ENCODE data around the gene LIMS1.
"Not testable (repeated sequence)": the region's sequence is repeated elsewhere in the genome, so short reads cannot be mapped to it uniquely, and the experiment has no call there.

DNA sequence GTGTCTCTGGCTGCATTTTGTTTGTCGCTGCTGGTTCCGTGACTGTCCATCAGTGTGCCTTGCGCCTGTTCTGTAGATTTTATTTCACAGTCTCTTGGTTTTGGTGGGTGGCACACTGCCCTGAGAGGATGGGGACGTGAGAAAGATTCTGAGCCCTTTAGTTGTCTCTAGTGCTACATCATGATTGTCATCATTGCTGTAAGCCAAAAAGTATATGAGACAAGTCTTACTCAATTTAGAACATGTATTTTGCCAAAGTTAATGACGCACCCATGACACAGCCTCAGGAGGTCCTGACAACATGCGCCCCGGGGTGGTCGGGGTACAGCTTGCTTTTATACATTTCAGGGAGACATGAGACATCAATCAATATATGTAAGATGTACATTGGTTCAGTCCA lies 119.2 kb downstream of the LIMS1 start:
- TF ChIP-seq POLR2A, POLR2AphosphoS5 (IDR thresholded peaks at IDR 0.05): not testable (repeated sequence)
- TF ChIP-seq, protein P1, sequence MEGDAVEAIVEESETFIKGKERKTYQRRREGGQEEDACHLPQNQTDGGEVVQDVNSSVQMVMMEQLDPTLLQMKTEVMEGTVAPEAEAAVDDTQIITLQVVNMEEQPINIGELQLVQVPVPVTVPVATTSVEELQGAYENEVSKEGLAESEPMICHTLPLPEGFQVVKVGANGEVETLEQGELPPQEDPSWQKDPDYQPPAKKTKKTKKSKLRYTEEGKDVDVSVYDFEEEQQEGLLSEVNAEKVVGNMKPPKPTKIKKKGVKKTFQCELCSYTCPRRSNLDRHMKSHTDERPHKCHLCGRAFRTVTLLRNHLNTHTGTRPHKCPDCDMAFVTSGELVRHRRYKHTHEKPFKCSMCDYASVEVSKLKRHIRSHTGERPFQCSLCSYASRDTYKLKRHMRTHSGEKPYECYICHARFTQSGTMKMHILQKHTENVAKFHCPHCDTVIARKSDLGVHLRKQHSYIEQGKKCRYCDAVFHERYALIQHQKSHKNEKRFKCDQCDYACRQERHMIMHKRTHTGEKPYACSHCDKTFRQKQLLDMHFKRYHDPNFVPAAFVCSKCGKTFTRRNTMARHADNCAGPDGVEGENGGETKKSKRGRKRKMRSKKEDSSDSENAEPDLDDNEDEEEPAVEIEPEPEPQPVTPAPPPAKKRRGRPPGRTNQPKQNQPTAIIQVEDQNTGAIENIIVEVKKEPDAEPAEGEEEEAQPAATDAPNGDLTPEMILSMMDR (IDR thresholded peaks at IDR 0.05) = not testable (repeated sequence)

All from prostate gland (tissue), 2 donors.